ENCODE measurements around the gene STK39. TPM values are rescaled to one million over a fixed set of nuclear protein-coding genes. Genes with fewer than 3 reads are reported as not detected.

STK39 gene
- total and polyA plus RNA-seq, 9 of the 15 experiments (the other 6 are each of a cell fraction or from before 2014, with no cell fraction given), result 0.19 to 0.76 (median 0.51) TPM

- H3K9me1 ChIP-seq (ENCODE audit: control insufficient read depth, insufficient read depth, low read length), result no peaks in the 10 kb centered on the region
- in situ Hi-C loops (cut with MboI), result no loop called here
- no peak for FAIRE-seq
- no peaks in the 10 kb centered on the region for H3K9me3 ChIP-seq (replicated peaks; ENCODE audit: control insufficient read depth, insufficient read depth, low read depth, low read length)
- no peaks in the 10 kb centered on the region for H3K79me2 ChIP-seq (ENCODE audit: control insufficient read depth, insufficient read depth, low read length)
- ChIA-PET CTCF (ENCODE audit: low intra/inter-chr PET ratio) (no interaction called here), POLR2A (no interaction called here)
- no peak overlapping the region for H3K9ac ChIP-seq (ENCODE audit: insufficient read depth in 1 of 2, low read depth in 2 of 2, low read length in 2 of 2)
- H3K4me2 ChIP-seq (ENCODE audit: insufficient read depth, low read length), result no peak overlapping the region
- H3K4me1 ChIP-seq (replicated peaks in 1 of 2; ENCODE audit: control insufficient read depth in 2 of 2, insufficient read depth in 2 of 2, low read length in 2 of 2), result no peaks in the 10 kb centered on the region
- DNase-seq (ENCODE audit: extremely low read depth in 1 of 4, low spot score in 3 of 4), result no peak
- intact Hi-C loops (cut with micrococcal nuclease), result no loop called here
- H3K27me3 ChIP-seq (ENCODE audit: control insufficient read depth in 2 of 2, insufficient read depth in 2 of 2, low read length in 2 of 2), result no peaks in the 10 kb centered on the region; a peak in 2 of 5 replicates
- H3K27ac ChIP-seq (ENCODE audit: extremely low read depth, low read depth, low read length), result no peak overlapping the region
- H4K20me1 ChIP-seq (replicated peaks; ENCODE audit: control insufficient read depth, insufficient read depth, low read length), result no peaks in the 10 kb centered on the region
- ATAC-seq, result no peak
- no TSS peak for BruUV-seq (replicated peaks)
- H3K4me3 ChIP-seq, result no peak overlapping the region
- no peaks in the 10 kb centered on the region for H3K36me3 ChIP-seq (ENCODE audit: control insufficient read depth, insufficient read depth, low read length)
- TF ChIP-seq RUNX1 (IDR thresholded peaks at IDR 0.05; ENCODE audit: low read depth) (no peak), TCF7 (IDR thresholded peaks at IDR 0.05; ENCODE audit: borderline replicate concordance) (no peak), PYGO2 (tag; IDR thresholded peaks at IDR 0.05) (no peak), ARHGAP35 (IDR thresholded peaks at IDR 0.05; ENCODE audit: partially characterized antibody) (no peak), SRSF7 (optimal IDR thresholded peaks at IDR 0.05; ENCODE audit: low read depth, low read length) (no peak), MCM2 (IDR thresholded peaks at IDR 0.05; ENCODE audit: low read depth) (no peak), PML (IDR thresholded peaks at IDR 0.05; ENCODE audit: low read length) (no peak), MLLT1 (IDR thresholded peaks at IDR 0.05) (no peak), TCF3 (CRISPR knock-in tag; IDR thresholded peaks at IDR 0.05) (no peak), RBM22 (IDR thresholded peaks at IDR 0.05; ENCODE audit: low read depth, low read length, poor library complexity, severe bottlenecking) (no peak), AFF1 (IDR thresholded peaks at IDR 0.05; ENCODE audit: low read depth in 1 of 2, partially characterized antibody in 2 of 2) (no peak), SNAPC5 (CRISPR knock-in tag; IDR thresholded peaks at IDR 0.05) (no peak), ETS2 (tag; IDR thresholded peaks at IDR 0.05; ENCODE audit: borderline replicate concordance, poor library complexity, severe bottlenecking) (no peak), L3MBTL2 (IDR thresholded peaks at IDR 0.05) (no peak), ZNF507 (tag; conservative IDR thresholded peaks at IDR 0.05) (no peak), NFXL1 (CRISPR knock-in tag; IDR thresholded peaks at IDR 0.05) (no peak), FOSL1 (tag; conservative IDR thresholded peaks at IDR 0.05) (no peak), THAP12 (CRISPR knock-in tag; IDR thresholded peaks at IDR 0.05) (no peak)
- H2AFZ ChIP-seq (ENCODE audit: low read depth, low read length), result no peak overlapping the region
Measured at GRCh38 chr2:168295051-168295450, 47.7 kb upstream of the STK39 start.

Data from K562 (cell line).